ENCODE data around the gene SFXN5. TPM values are rescaled to one million over a fixed set of nuclear protein-coding genes. Genes with fewer than 3 reads are reported as not detected.

Gene SFXN5
- total RNA-seq, 1 donor from 2014 or later, result 9.7 TPM

- intact Hi-C loops (cut with DNase I), result no loop called here
- DNase-seq (no peak), ATAC-seq (ENCODE audit: poor library complexity) (no peak)
Measured at GRCh38 chr2:73082523-73083410, 11.3 kb upstream of the SFXN5 start.

- DNase-seq (no peak), ATAC-seq (ENCODE audit: poor library complexity) (no peak)
- intact Hi-C loops (cut with DNase I), result no loop called here
Measured at GRCh38 chr2:73081181-73081671, 9.7 kb upstream of the SFXN5 start.

- peak; percentile 13 for DNase-seq
- intact Hi-C loops (cut with DNase I), result no loop called here
- no peak for ATAC-seq (ENCODE audit: poor library complexity)
Measured at GRCh38 chr2:73080321-73081131, 9.0 kb upstream of the SFXN5 start.

GRCh38 chr2:73079636-73080035 is 8.1 kb upstream of the SFXN5 start:
- intact Hi-C loops (cut with DNase I), result no loop called here
- ATAC-seq (ENCODE audit: poor library complexity) (no peak), DNase-seq (no peak)

- ATAC-seq (ENCODE audit: poor library complexity) (no peak), DNase-seq (peak; percentile 8)
- intact Hi-C loops (cut with DNase I), result no loop called here
Measured at GRCh38 chr2:73078457-73079411, 7.2 kb upstream of the SFXN5 start.

- ATAC-seq (ENCODE audit: poor library complexity) (no peak), DNase-seq (no peak)
- intact Hi-C loops (cut with DNase I), result no loop called here
Measured at GRCh38 chr2:73077424-73077795, 5.9 kb upstream of the SFXN5 start.

- intact Hi-C loops (cut with DNase I), result no loop called here
Measured at GRCh38 chr2:73076701-73077423, 5.3 kb upstream of the SFXN5 start.

GRCh38 chr2:73075477-73076373 is 4.2 kb upstream of the SFXN5 start:
- DNase-seq (peak; percentile 70), ATAC-seq (ENCODE audit: poor library complexity) (no peak)
- intact Hi-C loops (cut with DNase I), result no loop called here

More at GRCh38 chr2:73076701-73077423, 5.3 kb upstream of the SFXN5 start:
- peak; percentile 32 for DNase-seq
- no peak for ATAC-seq (ENCODE audit: poor library complexity)

GRCh38 chr2:73074110-73075069 is 2.9 kb upstream of the SFXN5 start:
- intact Hi-C loops (cut with DNase I), result loop anchor here (5.0 kb wide), 2 partner anchors 103 to 182 kb away; no protein-coding TSS in a partner anchor
- DNase-seq, result peak; percentile 14
- no peak for ATAC-seq (ENCODE audit: poor library complexity)

GRCh38 chr2:73072416-73072815 is 904 bp upstream of the SFXN5 start:
- intact Hi-C loops (cut with DNase I), result loop anchor here (5.0 kb wide), 2 partner anchors 105 to 180 kb away; no protein-coding TSS in a partner anchor
- ATAC-seq (ENCODE audit: poor library complexity) (no peak), DNase-seq (no peak)

- ATAC-seq (ENCODE audit: poor library complexity) (peak; percentile 8), DNase-seq (peak; percentile 67)
- intact Hi-C loops (cut with DNase I), result loop anchor here (5.0 kb wide), 2 partner anchors 105 to 180 kb away; no protein-coding TSS in a partner anchor
Measured at GRCh38 chr2:73072129-73072395, 550 bp upstream of the SFXN5 start.

GRCh38 chr2:73070643-73071359 is 711 bp downstream of the SFXN5 start:
- intact Hi-C loops (cut with DNase I), result loop anchor here (5.0 kb wide), 2 partner anchors 106 to 178 kb away; no protein-coding TSS in a partner anchor
- peak; percentile 28 for ATAC-seq (ENCODE audit: poor library complexity)
- peak; percentile 61 for DNase-seq

- DNase-seq, result no peak
- no peak for ATAC-seq (ENCODE audit: poor library complexity)
- intact Hi-C loops (cut with DNase I), result loop anchor here (5.0 kb wide), 3 partner anchors 88 to 178 kb away; no protein-coding TSS in a partner anchor
Measured at GRCh38 chr2:73069855-73070642, 1.5 kb downstream of the SFXN5 start.
